Chondrocyte (in vitro differentiated cells): ENCODE measurements around the gene MCU. TPM values are rescaled to one million over a fixed set of nuclear protein-coding genes. Genes with fewer than 3 reads are reported as not detected.
"Not testable (repeated sequence)": the region's sequence is repeated elsewhere in the genome, so short reads cannot be mapped to it uniquely, and the experiment has no call there.

Experiments
- DNase-seq: peaks from one replicate; pipeline ENCODE4 v3.0.0; 2021; ENCODE audit warnings: mixed read lengths, low spot score
- H3K27ac Mint-ChIP-seq: one replicate; pipeline ENCODE4 v1.8.0; 2021; ENCODE audit warnings: mild to moderate bottlenecking, moderate library complexity, mixed read lengths; ENCODE audit not compliant: unreplicated experiment
- H3K27me3 Mint-ChIP-seq: 2 replicates; pipeline ENCODE4 v1.8.0; 2021; ENCODE audit warnings: low read depth, mixed read lengths
- H3K36me3 Mint-ChIP-seq: 2 replicates; pipeline ENCODE4 v1.8.0; 2021; ENCODE audit warnings: low read depth, mixed read lengths
- H3K4me1 Mint-ChIP-seq: 2 replicates; pipeline ENCODE4 v1.8.0; 2021; ENCODE audit warnings: low read depth, mild to moderate bottlenecking, mixed read lengths
- H3K4me3 Mint-ChIP-seq: one replicate; pipeline ENCODE4 v1.8.0; 2021; ENCODE audit warnings: mild to moderate bottlenecking, moderate library complexity, mixed read lengths; ENCODE audit not compliant: unreplicated experiment
- H3K9me3 Mint-ChIP-seq: 2 replicates; pipeline ENCODE4 v1.8.0; 2021; ENCODE audit warnings: low read depth, mixed read lengths
- long read RNA-seq: library from polyadenylated mRNA; stranded (forward); transcript quantifications from one replicate; pipeline ENCODE4 v2.0.0, GENCODE V29; 2021
- total RNA-seq: library from RNA; stranded (reverse); gene quantifications from 3 replicates; pipeline ENCODE4 v1.2.1, GENCODE V29; 2021
- TF ChIP-seq, protein P1 (sequence below): fragments of 200-600 bp; sonication (generic); IDR thresholded peaks from 2 replicates; pipeline ENCODE4 v1.5.0; 2021; ENCODE audit warnings: antibody characterized with exemption, mild to moderate bottlenecking, moderate library complexity

MCU gene, protein sequence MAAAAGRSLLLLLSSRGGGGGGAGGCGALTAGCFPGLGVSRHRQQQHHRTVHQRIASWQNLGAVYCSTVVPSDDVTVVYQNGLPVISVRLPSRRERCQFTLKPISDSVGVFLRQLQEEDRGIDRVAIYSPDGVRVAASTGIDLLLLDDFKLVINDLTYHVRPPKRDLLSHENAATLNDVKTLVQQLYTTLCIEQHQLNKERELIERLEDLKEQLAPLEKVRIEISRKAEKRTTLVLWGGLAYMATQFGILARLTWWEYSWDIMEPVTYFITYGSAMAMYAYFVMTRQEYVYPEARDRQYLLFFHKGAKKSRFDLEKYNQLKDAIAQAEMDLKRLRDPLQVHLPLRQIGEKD
- 34.1 to 51.8 TPM (median 43.4 TPM) in 3 replicates for total RNA-seq
- long read RNA-seq, transcript MCU-202 (8 exons, 2,949 nt): major isoform, 26 of 46 reads
- long read RNA-seq, partial matches to known transcripts: 15 of 46 reads
- long read RNA-seq, other reads (novel, unspliced or antisense): 5 of 46 reads

DNA sequence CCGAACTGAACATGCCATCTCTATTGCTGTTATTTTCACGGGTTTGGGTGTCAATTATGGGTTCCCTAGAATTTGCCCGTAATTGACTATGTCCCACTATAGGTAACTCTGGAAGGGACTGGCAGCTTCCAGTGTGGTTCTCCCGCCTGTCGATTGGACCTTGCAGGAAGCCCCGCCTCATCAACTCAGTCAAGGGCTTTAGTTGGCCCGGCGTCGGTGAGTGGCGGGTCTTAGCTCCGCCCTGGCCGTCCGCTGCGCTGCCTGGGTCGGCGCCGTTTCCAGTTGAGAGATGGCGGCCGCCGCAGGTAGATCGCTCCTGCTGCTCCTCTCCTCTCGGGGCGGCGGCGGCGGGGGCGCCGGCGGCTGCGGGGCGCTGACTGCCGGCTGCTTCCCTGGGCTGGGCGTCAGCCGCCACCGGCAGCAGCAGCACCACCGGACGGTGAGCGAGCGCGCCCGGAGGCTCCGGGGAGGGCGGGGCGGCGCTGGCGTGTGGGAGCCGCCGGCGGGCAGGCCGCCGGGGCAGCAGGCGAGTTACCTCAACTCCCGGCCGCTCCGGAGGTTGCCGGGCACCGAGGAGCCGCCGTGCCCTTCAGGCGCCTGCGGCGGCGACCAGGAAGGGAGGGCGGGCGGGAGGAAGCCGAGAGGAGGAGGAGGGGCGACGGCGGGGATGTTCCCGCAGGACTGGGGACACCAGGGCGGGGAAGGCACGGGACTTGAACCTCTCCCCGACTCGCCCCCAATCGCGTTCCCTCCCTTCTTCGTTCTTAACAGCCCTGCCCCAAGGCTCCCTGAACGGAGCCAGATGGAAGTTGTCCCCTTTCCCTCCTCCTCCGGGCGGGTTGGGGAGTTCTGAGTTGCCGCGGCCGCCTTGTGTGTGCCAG, at the start of gene MCU:
Gene MCU, plus strand, starts transcription at position 281 of the 881 bp plus-strand sequence. Its CDS starts 9 bp downstream, at position 290.
- Mint-ChIP-seq H3K4me1 (peaks cover 64% of the 10 kb centered on the region), H3K36me3 (no peaks in the 10 kb centered on the region)

GRCh38 chr10:72642318-72642717, 49.6 kb upstream of the MCU start:
- Mint-ChIP-seq H3K9me3 (no peaks in the 10 kb centered on the region), H3K4me3 (no peak overlapping the region), H3K27ac (no peak overlapping the region), H3K27me3 (no peaks in the 10 kb centered on the region), H3K4me1 (peaks cover 2% of the 10 kb centered on the region), H3K36me3 (no peaks in the 10 kb centered on the region)
- no peak for DNase-seq
- TF ChIP-seq, protein P1, sequence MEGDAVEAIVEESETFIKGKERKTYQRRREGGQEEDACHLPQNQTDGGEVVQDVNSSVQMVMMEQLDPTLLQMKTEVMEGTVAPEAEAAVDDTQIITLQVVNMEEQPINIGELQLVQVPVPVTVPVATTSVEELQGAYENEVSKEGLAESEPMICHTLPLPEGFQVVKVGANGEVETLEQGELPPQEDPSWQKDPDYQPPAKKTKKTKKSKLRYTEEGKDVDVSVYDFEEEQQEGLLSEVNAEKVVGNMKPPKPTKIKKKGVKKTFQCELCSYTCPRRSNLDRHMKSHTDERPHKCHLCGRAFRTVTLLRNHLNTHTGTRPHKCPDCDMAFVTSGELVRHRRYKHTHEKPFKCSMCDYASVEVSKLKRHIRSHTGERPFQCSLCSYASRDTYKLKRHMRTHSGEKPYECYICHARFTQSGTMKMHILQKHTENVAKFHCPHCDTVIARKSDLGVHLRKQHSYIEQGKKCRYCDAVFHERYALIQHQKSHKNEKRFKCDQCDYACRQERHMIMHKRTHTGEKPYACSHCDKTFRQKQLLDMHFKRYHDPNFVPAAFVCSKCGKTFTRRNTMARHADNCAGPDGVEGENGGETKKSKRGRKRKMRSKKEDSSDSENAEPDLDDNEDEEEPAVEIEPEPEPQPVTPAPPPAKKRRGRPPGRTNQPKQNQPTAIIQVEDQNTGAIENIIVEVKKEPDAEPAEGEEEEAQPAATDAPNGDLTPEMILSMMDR: no peak

More for the DNA sequence above, at the start of gene MCU:
- Mint-ChIP-seq H3K27ac (peak within 1 kb of the TSS; percentile 57), H3K9me3 (no peaks in the 10 kb centered on the region), H3K4me3 (peak within 1 kb of the TSS; percentile 89), H3K27me3 (no peaks in the 10 kb centered on the region)
- DNase-seq: peak; percentile 96
- TF ChIP-seq, protein P1: peak; percentile 44

- no peak overlapping the region for H3K27ac Mint-ChIP-seq
- TF ChIP-seq, protein P1: no peak
- DNase-seq: no peak
- no peaks in the 10 kb centered on the region for H3K4me1 Mint-ChIP-seq
- H3K27me3 Mint-ChIP-seq: no peaks in the 10 kb centered on the region
- no peak overlapping the region for H3K4me3 Mint-ChIP-seq
- H3K9me3 Mint-ChIP-seq: no peaks in the 10 kb centered on the region
- no peaks in the 10 kb centered on the region for H3K36me3 Mint-ChIP-seq
Measured at GRCh38 chr10:72645263-72645858, 46.6 kb upstream of the MCU start.

- not testable (repeated sequence) for H3K27me3 Mint-ChIP-seq, H3K36me3 Mint-ChIP-seq, H3K4me3 Mint-ChIP-seq, H3K9me3 Mint-ChIP-seq, H3K4me1 Mint-ChIP-seq, H3K27ac Mint-ChIP-seq, DNase-seq
Measured at GRCh38 chr10:72646971-72647370, 45.0 kb upstream of the MCU start.

GRCh38 chr10:72648301-72648700, 43.6 kb upstream of the MCU start:
- H3K4me3 Mint-ChIP-seq: no peak overlapping the region
- no peaks in the 10 kb centered on the region for H3K9me3 Mint-ChIP-seq
- no peak for DNase-seq
- TF ChIP-seq, protein P1: no peak
- no peak overlapping the region for H3K27ac Mint-ChIP-seq
- no peaks in the 10 kb centered on the region for H3K27me3 Mint-ChIP-seq
- no peaks in the 10 kb centered on the region for H3K36me3 Mint-ChIP-seq
- H3K4me1 Mint-ChIP-seq: no peaks in the 10 kb centered on the region
